ENCODE data around the gene EMILIN2. TPM values are rescaled to one million over a fixed set of nuclear protein-coding genes. Genes with fewer than 3 reads are reported as not detected.

Gene EMILIN2
- total RNA-seq, 4 donors from 2014 or later, result 10.8 to 24.2 (median 16.7) TPM

- intact Hi-C loops (cut with DNase I), result no loop called here
Measured at GRCh38 chr18:2811416-2811815, 35.4 kb upstream of the EMILIN2 start.

GRCh38 chr18:2814928-2815327, 31.9 kb upstream of the EMILIN2 start:
- DNase-seq (ENCODE audit: extremely low spot score), result no peak
- peaks cover 0 to 36% (median 21%) of the 10 kb centered on the region in 4 donors for H3K9me3 ChIP-seq
- no peaks in the 10 kb centered on the region for H3K36me3 ChIP-seq
- intact Hi-C loops (cut with DNase I), result no loop called here
- H3K27me3 ChIP-seq, result no peaks in the 10 kb centered on the region
- no peak for TF ChIP-seq EP300 (IDR thresholded peaks at IDR 0.05)
- no peak for TF ChIP-seq POLR2A (IDR thresholded peaks at IDR 0.05; ENCODE audit: low read depth)
- TF ChIP-seq POLR2AphosphoS5 (IDR thresholded peaks at IDR 0.05), result no peak
- no peak for TF ChIP-seq CTCF (IDR thresholded peaks at IDR 0.05)
- WGBS, result 93% methylated on average over 2 of the region's 2 CpGs
- H3K4me3 ChIP-seq, result no peak overlapping the region
- no peaks in the 10 kb centered on the region for H3K4me1 ChIP-seq
- H3K27ac ChIP-seq (replicated peaks in 1 of 4), result no peak overlapping the region

More at GRCh38 chr18:2811416-2811815, 35.4 kb upstream of the EMILIN2 start:
- WGBS, result 93% methylated on average over 1 of the region's 1 CpG
- no peak for TF ChIP-seq POLR2AphosphoS5 (IDR thresholded peaks at IDR 0.05)
- TF ChIP-seq POLR2A (IDR thresholded peaks at IDR 0.05; ENCODE audit: low read depth), result no peak
- no peak for TF ChIP-seq EP300 (IDR thresholded peaks at IDR 0.05)
- TF ChIP-seq CTCF (IDR thresholded peaks at IDR 0.05), result no peak
- Histone ChIP-seq H3K9me3 (peaks cover 0 to 30% (median 18%) of the 10 kb centered on the region in 4 donors), H3K4me1 (no peaks in the 10 kb centered on the region), H3K36me3 (no peaks in the 10 kb centered on the region), H3K27me3 (no peaks in the 10 kb centered on the region), H3K27ac (replicated peaks in 1 of 4) (no peak overlapping the region), H3K4me3 (no peak overlapping the region)
- DNase-seq (ENCODE audit: extremely low spot score), result no peak

- H3K36me3 ChIP-seq, result no peaks in the 10 kb centered on the region
Measured at GRCh38 chr18:2818281-2818680, 28.5 kb upstream of the EMILIN2 start.

GRCh38 chr18:2821695-2822094, 25.1 kb upstream of the EMILIN2 start:
- intact Hi-C loops (cut with DNase I), result no loop called here
- no peak overlapping the region for H3K4me3 ChIP-seq

More at GRCh38 chr18:2818281-2818680, 28.5 kb upstream of the EMILIN2 start:
- Histone ChIP-seq H3K4me1 (no peaks in the 10 kb centered on the region), H3K27me3 (no peaks in the 10 kb centered on the region), H3K4me3 (no peak overlapping the region), H3K27ac (replicated peaks in 1 of 4) (no peak overlapping the region), H3K9me3 (peaks cover 0 to 21% (median 15%) of the 10 kb centered on the region in 4 donors)
- TF ChIP-seq CTCF (IDR thresholded peaks at IDR 0.05) (no peak), POLR2AphosphoS5 (IDR thresholded peaks at IDR 0.05) (no peak), POLR2A (IDR thresholded peaks at IDR 0.05; ENCODE audit: low read depth) (no peak), EP300 (IDR thresholded peaks at IDR 0.05) (no peak)
- no peak for DNase-seq (ENCODE audit: extremely low spot score)
- intact Hi-C loops (cut with DNase I), result no loop called here

GRCh38 chr18:2822213-2822921, 24.4 kb upstream of the EMILIN2 start:
- DNase-seq (ENCODE audit: extremely low spot score), result peak; percentile 68
- WGBS, result 88% methylated on average over 6 of the region's 6 CpGs
- TF ChIP-seq EP300 (IDR thresholded peaks at IDR 0.05) (no peak), POLR2A (IDR thresholded peaks at IDR 0.05; ENCODE audit: low read depth) (no peak), CTCF (IDR thresholded peaks at IDR 0.05) (no peak)
- no peak overlapping the region for H3K4me3 ChIP-seq
- H3K9me3 ChIP-seq, result peaks cover 0 to 7% (median 3%) of the 10 kb centered on the region in 4 donors
- peaks cover 0 to 10% (median 1%) of the 10 kb centered on the region in 4 donors for H3K4me1 ChIP-seq
- no peaks in the 10 kb centered on the region for H3K36me3 ChIP-seq
- no peaks in the 10 kb centered on the region for H3K27me3 ChIP-seq
- H3K27ac ChIP-seq (replicated peaks in 1 of 4), result no peak overlapping the region
- intact Hi-C loops (cut with DNase I), result no loop called here

More at GRCh38 chr18:2821695-2822094, 25.1 kb upstream of the EMILIN2 start:
- Histone ChIP-seq H3K4me1 (peaks cover 0 to 4% (median under 1%) of the 10 kb centered on the region in 4 donors), H3K27me3 (no peaks in the 10 kb centered on the region), H3K27ac (replicated peaks in 1 of 4) (no peak overlapping the region), H3K9me3 (peaks cover 0 to 7% (median 3%) of the 10 kb centered on the region in 4 donors), H3K36me3 (no peaks in the 10 kb centered on the region)
- peak; percentile 21 for DNase-seq (ENCODE audit: extremely low spot score)
- WGBS, result 85% methylated on average over 2 of the region's 2 CpGs
- TF ChIP-seq EP300 (IDR thresholded peaks at IDR 0.05), result no peak
